GM21723 (cell line): ENCODE results near the gene RAB4B.
A peak's percentile ranks its signal among the peaks of the same experiment; 100 is the strongest.
"Not testable (repeated sequence)": the region's sequence is repeated elsewhere in the genome, so short reads cannot be mapped to it uniquely, and the experiment has no call there.

ENCODE experiments used
- ATAC-seq: cut with Tn5 transposase; IDR thresholded peaks from one replicate; pipeline ENCODE4 v1.9.1; 2021; ENCODE audit warnings: mild to moderate bottlenecking, moderate library complexity; ENCODE audit not compliant: unreplicated experiment

RAB4B gene, protein sequence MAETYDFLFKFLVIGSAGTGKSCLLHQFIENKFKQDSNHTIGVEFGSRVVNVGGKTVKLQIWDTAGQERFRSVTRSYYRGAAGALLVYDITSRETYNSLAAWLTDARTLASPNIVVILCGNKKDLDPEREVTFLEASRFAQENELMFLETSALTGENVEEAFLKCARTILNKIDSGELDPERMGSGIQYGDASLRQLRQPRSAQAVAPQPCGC

DNA sequence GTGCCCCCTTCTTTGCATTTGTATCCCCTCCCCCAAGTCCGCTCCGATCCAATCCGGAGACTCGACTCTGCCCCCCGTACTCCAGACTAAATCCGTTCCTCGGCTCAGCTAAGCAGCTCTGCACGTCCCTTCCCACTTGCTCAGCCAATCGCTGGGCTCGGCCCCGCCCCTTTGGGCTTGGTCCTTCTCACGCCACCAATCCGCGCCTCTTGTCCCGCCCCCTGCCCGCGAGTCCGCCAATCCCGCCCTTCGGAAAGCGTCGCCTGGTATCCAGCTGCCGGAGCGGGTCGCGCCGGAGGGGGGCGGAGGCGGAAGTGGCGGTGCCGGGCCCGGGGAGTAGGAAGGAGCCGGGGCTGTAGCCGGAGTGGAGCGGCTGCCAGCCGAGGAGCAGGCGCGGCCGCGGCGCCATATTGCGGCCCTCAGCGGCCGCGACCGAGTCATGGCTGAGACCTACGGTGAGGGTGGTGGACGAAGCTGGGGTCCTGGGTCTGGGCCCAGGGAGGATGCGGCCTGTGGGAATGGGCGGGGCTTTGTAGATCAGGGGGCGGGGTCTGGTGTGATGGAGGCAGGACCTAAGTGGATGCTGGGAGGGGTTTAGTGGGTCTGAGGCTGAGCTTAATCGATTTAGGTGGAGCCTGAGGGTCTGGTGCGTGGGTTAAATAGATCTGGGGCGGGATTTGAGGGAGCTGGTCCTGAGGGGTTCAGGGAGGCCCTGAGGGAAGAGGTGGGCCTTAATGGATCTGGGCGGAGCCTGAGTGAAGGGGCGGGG lies at the start of gene RAB4B:
TSS of gene RAB4B (plus strand) at position 311 of the 769 bp plus-strand sequence. CDS start at position 440, 129 bp downstream.
- peak; percentile 58 for ATAC-seq

DNA sequence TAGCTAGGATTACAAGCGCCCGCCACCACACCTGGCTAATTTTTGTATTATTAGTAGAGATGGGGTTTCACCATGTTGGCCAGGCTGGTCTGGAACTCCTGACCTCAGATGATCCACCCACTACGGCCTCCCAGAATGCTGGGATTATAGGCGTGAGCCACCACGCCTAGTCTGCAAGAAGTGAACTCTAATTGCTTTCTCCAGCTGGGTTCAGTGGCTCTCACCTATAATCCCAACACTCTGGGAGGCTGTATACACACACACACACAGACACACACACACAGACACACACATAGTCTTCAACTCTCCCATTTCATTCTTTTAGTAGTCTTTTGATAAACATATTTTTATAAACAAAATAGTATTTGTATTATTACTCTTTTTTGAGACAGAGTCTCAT lies 48.0 kb upstream of the RAB4B start:
- not testable (repeated sequence) for ATAC-seq

DNA sequence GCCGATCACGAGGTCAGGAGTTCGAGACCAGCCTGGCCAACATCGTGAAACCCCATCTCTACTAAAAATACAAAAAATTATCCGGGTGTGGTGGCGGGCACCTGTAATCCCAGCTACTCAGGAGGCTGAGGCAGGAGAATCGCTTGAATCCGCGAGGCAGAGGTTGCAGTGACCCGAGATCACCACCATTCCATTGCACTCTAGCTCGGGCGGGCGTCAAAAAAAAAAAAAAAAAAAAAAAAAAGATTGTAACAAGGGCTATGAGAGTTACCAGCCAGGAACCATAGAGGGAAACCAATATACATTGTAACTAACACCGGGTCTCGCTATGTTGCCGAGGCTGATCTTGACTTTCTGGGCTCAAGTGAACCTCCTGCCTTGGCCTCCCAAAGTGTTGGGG lies 45.7 kb upstream of the RAB4B start:
- ATAC-seq: not testable (repeated sequence)

DNA sequence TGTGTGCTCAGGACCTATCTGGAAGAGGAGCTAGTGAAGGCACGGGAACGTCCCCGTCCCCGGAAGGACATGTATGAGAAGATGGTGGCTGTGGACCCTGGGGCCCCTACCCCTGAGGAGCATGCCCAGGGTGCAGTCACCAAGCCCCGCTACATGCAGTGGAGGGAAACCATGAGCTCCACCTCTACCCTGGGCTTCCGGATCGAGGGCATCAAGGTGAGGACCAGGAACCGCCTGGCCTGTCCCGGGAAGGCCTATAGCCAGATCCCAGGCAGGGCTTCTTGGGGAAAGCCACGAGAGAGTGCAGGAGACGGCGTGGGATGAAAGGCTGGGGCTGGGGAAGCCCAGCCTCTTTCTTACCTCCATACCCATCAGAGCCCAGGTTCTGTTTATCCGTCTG lies 44.9 kb upstream of the RAB4B start:
- no peak for ATAC-seq

DNA sequence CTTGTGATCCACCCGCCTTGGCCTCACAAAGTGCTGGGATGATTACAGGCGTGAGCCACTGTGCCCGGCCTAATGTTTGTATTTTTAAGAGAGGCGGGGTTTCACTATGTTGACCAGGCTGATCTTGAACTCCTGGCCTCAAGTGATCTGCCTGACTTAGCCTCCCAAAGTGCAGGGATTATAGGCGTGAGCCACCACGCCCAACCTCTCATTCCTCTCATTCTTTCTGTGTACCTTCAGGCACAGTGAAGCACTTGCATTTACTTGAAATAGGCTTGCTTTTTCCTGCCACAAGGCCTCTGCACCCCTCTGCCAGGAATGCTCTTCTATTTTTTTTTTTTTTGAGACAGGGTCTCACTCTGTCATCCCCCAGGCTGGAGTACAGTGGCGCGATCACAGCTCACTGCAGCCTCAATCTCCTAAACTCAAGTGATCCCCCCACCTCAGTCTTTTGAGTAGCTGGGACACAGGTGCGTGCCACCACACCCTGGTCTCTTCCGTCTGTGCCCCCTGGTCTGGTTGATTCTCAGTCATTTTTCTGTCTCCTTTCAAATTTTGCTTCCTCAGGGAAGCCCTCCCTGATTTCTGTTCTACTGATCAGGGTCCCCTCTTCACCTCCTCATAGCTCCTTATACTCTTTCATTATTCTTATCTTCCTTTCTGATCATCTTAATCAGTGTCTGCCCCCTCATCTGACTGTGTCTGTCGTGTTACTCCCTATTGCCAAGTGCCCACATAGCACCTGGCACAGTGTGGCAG lies 42.9 kb upstream of the RAB4B start:
- ATAC-seq: no peak

DNA sequence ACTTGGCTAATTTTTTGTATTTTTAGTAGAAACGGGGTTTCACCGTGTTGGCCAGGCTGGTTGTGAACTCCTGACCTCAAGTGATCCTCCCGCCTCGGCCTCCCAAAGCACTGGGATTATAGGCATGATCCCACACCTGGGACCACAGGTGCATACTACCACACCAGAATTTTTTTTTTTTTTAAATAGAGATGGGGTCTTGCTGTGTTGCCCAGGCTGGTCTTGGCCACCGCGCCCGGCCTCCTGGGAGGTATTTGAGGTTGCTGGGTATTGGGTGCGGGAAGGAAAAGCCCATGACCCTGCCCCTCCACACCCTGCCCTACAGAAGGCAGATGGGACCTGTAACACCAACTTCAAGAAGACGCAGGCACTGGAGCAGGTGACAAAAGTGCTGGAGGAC lies 41.4 kb upstream of the RAB4B start:
- no peak for ATAC-seq

DNA sequence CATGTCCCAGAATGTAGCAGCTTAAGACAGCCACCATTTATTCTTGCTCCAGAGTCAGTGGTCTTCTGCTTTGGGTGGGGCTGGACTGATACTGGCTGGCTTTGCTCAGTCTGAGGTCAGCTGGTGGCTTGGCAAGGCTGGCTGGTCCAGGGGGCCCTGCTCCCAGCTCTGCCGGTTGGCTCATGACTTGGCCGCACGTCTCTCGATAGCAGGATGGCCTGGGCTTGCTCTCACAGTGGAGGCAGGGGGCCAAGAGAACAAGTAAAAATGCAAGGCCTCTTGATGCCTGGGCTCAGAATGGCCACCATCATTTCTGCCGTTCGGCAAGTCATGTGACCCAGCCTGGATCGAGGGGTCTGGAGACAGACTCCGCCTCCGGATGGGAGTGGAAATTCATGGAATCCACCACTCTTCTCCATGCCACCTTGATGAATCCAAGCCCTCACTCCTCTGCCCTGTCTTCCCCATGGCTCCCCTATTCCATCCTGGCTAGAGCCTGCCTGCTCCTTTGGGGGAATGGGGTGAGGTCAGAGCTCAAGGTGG lies 40.9 kb upstream of the RAB4B start:
- ATAC-seq: no peak

DNA sequence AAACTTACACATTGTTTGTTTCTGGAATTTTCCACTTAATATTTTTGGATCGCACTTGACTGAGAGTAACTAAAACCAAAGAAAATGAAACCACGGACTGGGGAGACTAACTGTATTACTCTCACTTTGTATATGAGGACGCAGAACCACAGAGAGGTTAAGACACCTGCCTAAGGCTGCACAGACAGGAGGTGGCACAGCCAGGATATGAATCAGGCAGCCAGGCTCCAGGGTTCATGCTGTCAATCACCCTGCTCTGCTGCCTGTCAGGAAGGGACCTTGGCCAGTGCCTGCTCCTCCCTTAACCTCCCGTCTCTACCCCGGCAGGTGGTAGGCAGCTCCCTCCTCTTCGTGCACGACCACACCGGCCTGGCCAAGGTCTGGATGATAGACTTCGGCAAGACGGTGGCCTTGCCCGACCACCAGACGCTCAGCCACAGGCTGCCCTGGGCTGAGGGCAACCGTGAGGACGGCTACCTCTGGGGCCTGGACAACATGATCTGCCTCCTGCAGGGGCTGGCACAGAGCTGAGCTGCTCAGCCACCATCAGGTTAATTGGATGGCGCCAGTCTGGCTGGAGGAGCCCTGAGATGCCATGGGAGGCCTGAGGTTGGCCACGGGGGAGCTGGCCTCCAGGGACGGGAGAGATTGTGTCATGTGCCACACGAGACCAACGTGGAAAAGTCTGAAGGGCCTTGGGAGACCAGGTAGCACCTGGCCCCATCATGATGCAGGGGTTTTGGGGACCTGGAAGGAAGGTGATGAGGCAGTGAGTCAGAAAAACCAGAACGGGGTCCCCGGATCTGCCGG lies 38.8 kb upstream of the RAB4B start:
- ATAC-seq: no peak

DNA sequence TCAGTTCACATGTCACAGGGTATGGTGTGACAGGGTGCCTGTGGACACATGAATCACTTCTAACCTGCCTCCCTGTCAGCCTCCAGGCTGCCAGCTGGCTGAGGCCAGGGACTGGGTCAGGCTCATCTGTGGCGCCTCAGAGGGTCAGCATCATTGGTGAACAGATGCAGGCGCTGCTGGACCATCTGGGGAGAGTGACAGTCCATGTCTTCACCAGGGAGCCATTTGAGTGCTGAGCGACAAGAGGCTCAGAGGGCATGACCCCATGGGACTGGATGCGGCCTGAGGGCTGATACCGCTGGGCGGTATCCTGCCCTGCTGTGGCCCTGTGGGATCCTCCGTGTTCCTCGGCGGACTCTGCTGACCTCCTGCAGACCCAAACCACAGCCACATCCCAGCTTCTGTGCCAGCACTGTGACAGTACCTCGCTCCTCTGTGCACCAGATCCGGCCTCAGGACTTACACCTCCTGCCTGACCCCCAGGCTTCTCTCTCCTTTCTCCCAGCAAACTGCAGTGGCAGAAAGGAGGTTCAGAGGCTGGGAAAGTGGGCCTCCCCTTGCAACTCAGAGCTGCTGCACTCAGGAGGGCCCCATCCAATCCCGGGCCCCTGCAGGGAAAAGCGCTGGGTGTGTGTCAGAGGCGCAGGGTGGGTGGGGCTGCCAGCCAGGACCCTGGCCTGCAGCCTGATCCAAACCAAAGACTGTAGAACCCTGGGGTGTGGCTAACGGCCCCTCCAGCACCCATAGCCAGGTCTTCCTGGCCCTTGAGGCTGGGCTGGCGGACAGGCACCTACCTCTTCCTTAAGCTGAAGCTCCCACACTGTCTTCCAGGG lies 38.0 kb upstream of the RAB4B start:
- no peak for ATAC-seq

DNA sequence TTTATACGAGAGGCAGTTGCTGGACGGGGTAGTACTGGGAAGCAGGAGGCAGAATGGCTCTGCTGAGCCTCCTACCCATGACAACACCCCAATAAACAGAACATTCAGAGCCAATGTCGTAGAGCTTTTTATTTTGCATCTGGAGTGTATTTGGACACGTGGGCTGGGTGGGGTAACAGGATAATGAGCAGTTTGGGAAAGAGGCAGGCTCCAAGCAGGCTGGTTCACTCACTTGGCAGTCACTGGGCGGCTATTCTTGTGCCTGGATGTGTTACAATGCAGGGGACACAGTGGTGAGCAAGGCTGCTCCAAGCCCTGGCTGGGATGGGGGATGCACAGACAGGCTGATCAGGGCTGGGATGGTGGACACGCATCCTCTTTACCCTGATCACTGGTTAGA lies 37.3 kb upstream of the RAB4B start:
- no peak for ATAC-seq

DNA sequence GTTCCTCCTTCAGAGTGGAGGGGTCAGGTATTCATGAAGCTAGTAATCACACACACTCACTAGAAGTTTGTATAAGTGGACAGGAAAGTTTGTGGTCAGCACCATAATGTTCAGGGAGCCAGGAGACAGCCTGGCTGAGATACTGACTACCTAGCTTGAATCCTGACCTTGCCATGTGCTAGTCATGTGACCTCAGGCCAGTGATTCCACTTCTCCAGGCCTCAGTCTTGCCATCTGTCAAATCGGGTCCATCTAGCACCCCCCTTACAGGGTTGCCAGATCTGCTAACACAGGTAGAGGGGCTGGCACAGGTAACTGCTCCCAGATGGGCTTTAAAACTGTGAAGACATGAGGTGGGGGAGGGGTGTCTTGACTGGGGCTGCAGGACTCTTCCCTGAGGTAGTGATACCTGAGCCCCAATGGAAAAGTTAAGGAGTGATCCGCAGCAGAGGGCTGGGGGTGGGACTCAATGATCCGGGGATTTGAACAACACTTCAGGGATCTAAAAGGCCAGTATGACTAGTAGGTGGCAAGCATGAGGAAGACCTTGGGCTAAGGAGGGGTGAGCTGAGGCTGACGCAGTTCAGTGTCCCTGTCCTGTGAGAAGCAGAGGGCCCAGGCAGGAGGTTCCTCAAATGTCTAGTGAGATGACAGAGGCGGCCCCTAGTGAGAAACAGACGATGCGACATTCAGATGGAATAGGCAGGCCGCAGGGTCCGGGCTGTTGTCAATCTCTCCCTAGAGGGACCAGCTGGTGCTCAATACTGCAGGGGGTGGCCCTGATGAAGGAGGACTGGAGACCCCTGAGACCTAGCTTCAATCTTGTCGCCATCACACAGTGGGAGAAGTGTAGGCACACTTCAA lies 36.3 kb upstream of the RAB4B start:
- ATAC-seq: no peak

DNA sequence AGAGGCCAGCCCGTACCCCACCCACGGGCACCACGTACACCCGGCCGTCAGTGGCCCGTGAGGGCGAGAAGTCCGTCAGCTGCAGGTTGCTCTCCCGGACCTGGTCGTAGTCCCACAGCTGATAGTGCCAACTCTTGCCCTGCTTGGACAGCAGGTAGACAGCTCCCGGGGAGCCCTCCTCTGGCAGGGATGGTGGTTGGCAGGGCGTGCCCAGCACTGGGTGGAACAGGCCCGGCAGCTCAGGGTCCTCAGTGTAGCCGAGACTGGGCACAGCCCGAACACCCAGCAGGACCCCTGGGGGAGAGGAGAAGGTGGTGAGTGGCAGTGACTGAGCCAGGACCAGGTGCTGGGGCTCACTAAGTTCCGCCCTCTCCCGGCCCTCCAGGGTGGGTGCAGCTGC lies 35.6 kb upstream of the RAB4B start:
- ATAC-seq: no peak

DNA sequence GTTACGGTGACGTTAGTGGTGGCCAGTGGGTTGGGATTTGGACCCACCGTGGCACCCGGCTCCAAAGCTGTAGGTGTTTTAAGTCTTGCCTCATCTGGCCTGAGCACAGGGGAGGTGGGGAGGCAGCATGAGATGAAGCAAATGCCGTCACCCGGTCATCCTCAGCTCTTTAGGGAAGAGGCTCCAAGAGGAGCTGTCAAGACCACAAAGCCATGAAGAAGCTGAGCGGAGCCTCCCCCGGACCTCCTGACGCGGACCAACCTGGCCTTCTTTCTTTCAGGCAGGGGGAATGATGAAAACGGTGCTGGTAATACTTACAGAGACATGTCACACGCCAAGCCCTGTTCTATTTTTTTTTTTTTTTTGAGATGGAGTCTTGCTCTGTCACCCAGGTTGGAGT lies 35.2 kb upstream of the RAB4B start:
- ATAC-seq: no peak

DNA sequence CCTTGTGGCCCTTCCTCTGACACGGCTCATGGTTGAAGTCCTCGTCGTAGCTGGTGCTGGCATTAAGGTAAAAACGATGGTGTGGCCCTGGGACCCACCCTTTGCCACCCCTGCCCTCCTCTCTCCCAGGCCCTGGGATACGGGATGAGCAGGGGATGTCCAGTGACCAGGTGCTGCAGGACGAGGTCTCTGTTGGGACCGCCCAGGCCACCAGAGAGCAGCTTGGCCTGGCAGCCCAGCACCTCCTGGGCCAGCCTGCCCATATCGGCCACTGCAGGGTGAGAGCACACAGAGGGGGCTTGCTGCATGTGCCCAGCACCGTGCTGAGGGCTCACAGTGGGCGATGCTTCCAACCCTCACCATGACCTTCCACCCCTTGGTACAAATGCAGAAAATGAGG lies 34.1 kb upstream of the RAB4B start:
- no peak for ATAC-seq

DNA sequence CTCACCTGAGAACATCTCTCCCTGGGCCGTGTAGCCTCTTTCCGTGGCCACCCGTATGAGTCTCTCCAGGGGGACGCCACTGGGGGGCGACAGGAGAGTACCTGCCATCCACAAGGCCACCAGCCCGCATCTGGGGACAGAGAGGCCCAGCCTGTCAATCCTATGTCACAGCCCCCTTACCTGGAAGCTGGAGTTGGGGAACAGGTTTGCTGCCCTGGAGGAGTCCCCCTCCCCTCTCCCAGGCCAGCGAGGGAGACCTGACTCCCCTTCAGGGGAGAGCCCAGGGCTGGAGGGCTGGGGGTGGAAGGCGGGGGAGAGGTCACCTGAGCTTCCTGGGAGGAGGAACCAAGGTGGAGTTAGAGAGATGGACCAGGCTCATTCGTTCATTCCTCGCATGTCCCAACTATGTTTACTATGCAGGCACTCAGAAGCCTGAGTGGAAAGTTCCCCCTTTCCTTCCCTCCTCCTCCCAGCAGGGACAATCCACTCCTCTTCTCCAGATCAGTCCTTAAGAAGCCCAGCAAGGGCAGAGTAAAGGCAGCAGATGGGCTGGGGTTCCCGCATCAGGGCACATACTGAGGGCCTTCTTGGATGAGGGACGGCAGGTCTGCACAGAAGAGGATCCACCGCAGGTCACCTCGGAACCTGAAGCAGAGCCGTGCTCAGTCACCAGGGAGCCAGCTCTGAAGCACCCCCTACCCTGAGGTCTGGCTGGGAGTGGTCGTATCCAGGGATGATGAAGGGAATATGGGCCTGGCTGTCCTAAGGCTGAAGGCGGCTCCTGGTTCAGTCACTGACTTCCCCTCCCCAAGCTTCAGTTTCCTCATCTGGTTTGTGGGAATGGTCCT lies 33.3 kb upstream of the RAB4B start:
- no peak for ATAC-seq

DNA sequence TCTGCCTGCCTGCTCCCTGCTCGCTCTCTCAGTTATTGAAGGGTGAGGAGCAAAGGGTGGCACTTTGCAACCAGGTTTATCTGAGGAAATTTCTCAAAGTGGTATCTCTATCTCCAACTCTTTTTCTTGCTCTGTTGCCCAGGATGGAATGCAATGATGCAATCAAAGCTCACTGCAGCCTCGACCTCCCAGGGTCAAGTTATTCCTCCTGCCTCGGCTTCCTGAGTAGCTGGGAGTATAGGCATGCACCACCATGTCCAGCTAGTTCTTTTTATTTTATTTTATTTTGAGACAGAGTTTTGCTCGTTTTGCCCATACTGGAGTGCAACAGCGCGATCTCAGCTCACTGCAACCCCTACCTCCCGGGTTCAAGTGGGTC lies 32.7 kb upstream of the RAB4B start:
- ATAC-seq: no peak

DNA sequence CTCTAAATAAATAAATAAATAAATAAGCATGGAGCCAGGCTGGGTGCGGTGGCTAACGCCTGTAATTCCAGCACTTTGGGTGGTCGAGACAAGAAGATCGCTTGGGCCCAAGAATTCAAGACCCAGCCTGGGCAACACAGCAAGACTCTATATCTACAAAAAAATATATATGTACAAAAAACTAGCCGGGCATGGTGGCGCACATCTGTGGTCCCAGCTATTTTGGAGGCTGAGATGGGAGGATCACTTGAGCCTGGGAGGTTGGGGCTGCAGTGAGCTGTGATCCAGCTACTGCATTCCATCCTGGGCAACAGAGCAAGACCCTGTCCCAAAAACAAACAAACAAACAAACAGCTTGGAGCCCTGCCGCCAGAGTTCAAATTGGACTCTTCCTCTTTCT lies 30.5 kb upstream of the RAB4B start:
- ATAC-seq: no peak
